ENCODE measurements around the gene GATAD2A. TPM values are rescaled to one million over a fixed set of nuclear protein-coding genes. Genes with fewer than 3 reads are reported as not detected.

The GATAD2A gene
- total RNA-seq, 1 experiment from 2014 or later = 189 TPM

- no peaks in the 10 kb centered on the region for H3K9me3 ChIP-seq (ENCODE audit: control insufficient read depth, low read depth, low read length)
- no peak overlapping the region for H2AK5ac ChIP-seq (ENCODE audit: insufficient read length, low read length)
- no peak for DNase-seq
- no peaks in the 10 kb centered on the region for H3K4me1 ChIP-seq (ENCODE audit: insufficient read depth, low read length)
- no peak overlapping the region for H3T11ph ChIP-seq (ENCODE audit: low read length)
- H3K56ac ChIP-seq (ENCODE audit: insufficient read length, low read depth, low read length) = no peak overlapping the region
- no peaks in the 10 kb centered on the region for H3K79me2 ChIP-seq (ENCODE audit: insufficient read depth, low read length)
- no CpG with 5 or more reads among the region's 23 CpGs for WGBS (ENCODE audit: extremely low coverage, insufficient read length, low lambda C conversion rate)
- Mint-ChIP-seq H3K27ac (no peak overlapping the region; a peak in 1 of 7 replicates), H3K9me3 (no peaks in the 10 kb centered on the region), H3K4me3 (no peak overlapping the region), H3K4me1 (peaks cover 0 to 5% of the 10 kb centered on the region in 2 experiments; a peak in 1 of 4 replicates), H3K36me3 (ENCODE audit: insufficient read depth in 1 of 3, low read depth in 3 of 3) (peaks cover 36 to 77% (median 71%) of the 10 kb centered on the region in 3 experiments), H3K27me3 (ENCODE audit: low read depth) (no peaks in the 10 kb centered on the region; the same call in 1 of the 2 replicates)
- H2BK5ac ChIP-seq (ENCODE audit: insufficient read length, low read length) = no peak overlapping the region
- H4K5ac ChIP-seq (ENCODE audit: insufficient read length, low read depth, low read length) = no peak overlapping the region
- H2AFZ ChIP-seq (ENCODE audit: low read length) = no peak overlapping the region
- no peak overlapping the region for H2BK12ac ChIP-seq (ENCODE audit: insufficient read length, low read depth, low read length)
- no peak overlapping the region for H3K27ac ChIP-seq (ENCODE audit: insufficient read length, low read depth, low read length)
- H4K20me1 ChIP-seq (ENCODE audit: control insufficient read depth, insufficient read depth, insufficient read length) = no peaks in the 10 kb centered on the region
- H3K14ac ChIP-seq (ENCODE audit: insufficient read depth, low read length) = no peak overlapping the region
- no peaks in the 10 kb centered on the region for H3K27me3 ChIP-seq (ENCODE audit: insufficient read depth, low read length)
- no peaks in the 10 kb centered on the region for H3K79me1 ChIP-seq (ENCODE audit: insufficient read depth, low read depth, low read length, poor library complexity, severe bottlenecking)
- no peak overlapping the region for H2BK20ac ChIP-seq (ENCODE audit: low read depth, low read length, poor library complexity, severe bottlenecking)
- H3K23me2 ChIP-seq (ENCODE audit: insufficient read length, low read depth, low read length, poor library complexity, severe bottlenecking) = no peaks in the 10 kb centered on the region
- no peak overlapping the region for H2BK120ac ChIP-seq (ENCODE audit: low read depth, low read length, poor library complexity, severe bottlenecking)
- no peak overlapping the region for H3K23ac ChIP-seq (ENCODE audit: insufficient read length, low read depth, low read length)
- H3K18ac ChIP-seq (ENCODE audit: insufficient read length, low read depth, low read length) = no peak overlapping the region
- H4K8ac ChIP-seq (replicated peaks; ENCODE audit: insufficient read length, low read depth, low read length) = no peak overlapping the region
- H3K9ac ChIP-seq (ENCODE audit: extremely low read depth, insufficient read length, low read length) = no peak overlapping the region
- no peak overlapping the region for H2BK15ac ChIP-seq (ENCODE audit: low read depth, low read length)
- no peak overlapping the region for H3K4me2 ChIP-seq (ENCODE audit: insufficient read depth, insufficient read length, low read length)
- TF ChIP-seq, protein P1, sequence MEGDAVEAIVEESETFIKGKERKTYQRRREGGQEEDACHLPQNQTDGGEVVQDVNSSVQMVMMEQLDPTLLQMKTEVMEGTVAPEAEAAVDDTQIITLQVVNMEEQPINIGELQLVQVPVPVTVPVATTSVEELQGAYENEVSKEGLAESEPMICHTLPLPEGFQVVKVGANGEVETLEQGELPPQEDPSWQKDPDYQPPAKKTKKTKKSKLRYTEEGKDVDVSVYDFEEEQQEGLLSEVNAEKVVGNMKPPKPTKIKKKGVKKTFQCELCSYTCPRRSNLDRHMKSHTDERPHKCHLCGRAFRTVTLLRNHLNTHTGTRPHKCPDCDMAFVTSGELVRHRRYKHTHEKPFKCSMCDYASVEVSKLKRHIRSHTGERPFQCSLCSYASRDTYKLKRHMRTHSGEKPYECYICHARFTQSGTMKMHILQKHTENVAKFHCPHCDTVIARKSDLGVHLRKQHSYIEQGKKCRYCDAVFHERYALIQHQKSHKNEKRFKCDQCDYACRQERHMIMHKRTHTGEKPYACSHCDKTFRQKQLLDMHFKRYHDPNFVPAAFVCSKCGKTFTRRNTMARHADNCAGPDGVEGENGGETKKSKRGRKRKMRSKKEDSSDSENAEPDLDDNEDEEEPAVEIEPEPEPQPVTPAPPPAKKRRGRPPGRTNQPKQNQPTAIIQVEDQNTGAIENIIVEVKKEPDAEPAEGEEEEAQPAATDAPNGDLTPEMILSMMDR (conservative IDR thresholded peaks at IDR 0.05) = no peak
- H4K91ac ChIP-seq (ENCODE audit: insufficient read length, low read depth, low read length) = no peak overlapping the region
- H3K4ac ChIP-seq (ENCODE audit: low read depth, low read length) = no peak overlapping the region
Observed at GRCh38 chr19:19504754-19505668, 99.5 kb downstream of the GATAD2A start.
